GM19099 (cell line): ENCODE results near the gene SKOR1.

Experiments
- POLR2A ChIP-seq: IDR thresholded peaks from 3 replicates; pipeline ENCODE4 v1.6.1; 2011; ENCODE audit warnings: low read depth; ENCODE audit not compliant: insufficient read length; ENCODE audit errors: extremely low read depth

Gene SKOR1

DNA sequence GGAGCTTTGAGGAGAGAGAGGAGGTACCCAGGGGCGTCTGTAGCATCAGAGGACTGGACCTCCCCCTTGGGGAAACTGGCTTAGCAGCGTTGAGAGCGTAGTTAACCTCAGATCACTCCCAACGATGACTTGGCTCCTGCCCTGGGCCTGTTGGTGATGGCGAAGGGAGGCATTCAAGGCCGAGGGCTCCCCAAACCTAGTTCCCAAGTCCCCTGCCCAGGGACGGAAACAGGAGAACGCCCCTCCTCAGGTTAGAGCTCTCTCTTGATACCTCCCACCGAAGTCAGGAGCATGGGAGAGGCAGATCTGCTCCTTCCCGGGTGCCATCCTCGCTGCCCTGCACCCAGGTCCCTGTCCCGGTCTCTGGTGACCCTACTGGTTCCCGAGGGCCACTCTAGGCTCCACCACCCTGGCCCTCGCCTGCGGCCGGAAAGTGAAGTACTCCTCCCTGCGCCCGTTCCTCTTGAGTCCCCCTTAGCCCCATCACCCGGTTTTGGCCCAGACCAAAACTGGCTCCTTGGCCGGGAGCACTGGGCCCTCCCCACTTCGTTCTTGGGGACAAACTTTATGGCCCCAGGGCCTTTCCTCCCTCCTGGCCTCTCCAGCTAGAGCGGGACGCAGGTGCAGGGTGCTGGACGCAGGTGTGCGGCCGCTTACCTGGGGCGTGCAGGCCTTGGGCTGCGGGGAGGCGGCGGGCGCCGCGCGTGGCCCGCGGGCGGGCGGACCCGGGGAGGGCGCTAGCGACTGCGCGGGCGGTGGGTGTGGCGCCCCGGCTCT is 2.6 kb upstream of the SKOR1 start:
- TF ChIP-seq POLR2A, result no peak

DNA sequence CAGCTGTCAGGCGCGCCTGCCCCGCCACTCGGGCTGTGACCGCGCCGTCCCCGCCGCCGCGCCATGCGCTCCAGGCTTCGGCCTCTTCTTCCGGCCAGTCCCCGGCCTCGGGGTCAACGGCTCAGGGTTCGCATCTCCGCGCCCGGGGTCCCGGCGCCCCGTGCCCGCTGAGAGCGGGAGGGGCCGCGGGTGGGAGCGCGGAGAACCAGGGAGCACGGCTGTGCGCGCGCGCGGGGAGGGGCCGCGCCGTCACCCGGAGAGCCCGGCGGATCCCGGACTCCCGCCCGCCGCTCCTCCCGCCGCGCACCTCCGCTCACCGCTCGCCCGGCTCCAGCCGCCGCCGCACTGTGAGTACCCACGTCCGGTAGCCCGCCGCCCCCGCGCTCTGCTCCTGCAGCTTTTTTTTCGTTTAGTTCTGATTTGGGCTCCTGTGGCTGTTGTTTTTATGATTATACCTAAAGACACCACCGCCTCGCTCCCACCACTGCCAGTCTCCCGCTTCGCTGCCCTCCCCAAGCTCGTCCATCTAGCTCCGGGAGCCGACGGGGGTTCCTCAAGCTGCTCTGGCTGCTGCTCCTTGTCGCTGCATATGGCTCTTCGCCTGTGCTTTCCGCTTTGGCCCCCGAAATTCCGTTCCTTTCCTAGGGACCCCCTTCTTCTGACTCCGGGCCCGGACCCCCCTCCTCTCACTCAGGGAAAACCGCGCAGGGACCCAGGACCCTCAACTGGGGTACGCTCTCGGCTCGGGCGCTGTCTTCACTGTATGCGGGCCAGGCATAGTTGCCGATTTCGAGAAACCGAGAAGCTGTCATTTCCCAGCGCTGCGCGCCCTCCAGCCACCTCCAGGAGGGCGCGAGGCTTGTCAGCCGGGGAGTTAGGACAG is 1.8 kb upstream of the SKOR1 start:
- TF ChIP-seq POLR2A, result no peak

DNA sequence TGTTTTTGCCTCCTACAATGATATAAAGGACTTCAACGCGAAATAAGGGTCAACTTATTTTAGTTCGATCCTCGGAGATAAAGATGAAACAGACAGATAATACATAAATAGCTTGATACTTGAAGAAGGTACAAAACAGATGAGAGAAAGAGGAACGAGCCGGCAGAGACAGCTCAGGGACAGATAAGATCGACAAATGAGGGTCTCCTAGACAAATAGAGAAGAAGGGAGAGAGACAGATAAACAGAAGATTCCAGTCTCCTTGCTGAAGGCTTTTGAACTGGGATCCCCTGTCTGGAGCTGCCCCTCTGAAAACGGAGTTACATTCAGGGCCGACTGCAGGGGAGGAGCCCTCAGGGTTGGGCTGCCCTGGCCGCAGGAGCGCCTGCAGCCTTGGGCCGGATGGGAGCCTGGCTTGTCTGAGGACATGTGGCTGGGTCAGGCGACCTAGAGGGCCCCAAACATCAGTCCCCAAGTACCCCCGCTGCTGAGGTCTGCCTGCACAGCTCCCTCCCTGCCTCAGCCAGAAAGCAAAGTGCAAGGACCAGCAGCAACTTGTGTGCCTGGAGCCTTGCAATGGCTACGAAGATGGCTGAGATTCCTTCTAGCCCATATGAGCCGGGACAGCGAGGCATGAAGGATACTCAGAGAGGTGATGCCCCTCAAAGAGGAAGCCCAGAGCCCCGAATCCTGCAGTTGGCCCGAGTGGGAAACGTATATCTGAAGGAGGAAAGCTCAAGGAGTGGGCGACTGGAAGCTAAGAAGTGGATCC is 926 bp upstream of the SKOR1 start:
- TF ChIP-seq POLR2A, result no peak

DNA sequence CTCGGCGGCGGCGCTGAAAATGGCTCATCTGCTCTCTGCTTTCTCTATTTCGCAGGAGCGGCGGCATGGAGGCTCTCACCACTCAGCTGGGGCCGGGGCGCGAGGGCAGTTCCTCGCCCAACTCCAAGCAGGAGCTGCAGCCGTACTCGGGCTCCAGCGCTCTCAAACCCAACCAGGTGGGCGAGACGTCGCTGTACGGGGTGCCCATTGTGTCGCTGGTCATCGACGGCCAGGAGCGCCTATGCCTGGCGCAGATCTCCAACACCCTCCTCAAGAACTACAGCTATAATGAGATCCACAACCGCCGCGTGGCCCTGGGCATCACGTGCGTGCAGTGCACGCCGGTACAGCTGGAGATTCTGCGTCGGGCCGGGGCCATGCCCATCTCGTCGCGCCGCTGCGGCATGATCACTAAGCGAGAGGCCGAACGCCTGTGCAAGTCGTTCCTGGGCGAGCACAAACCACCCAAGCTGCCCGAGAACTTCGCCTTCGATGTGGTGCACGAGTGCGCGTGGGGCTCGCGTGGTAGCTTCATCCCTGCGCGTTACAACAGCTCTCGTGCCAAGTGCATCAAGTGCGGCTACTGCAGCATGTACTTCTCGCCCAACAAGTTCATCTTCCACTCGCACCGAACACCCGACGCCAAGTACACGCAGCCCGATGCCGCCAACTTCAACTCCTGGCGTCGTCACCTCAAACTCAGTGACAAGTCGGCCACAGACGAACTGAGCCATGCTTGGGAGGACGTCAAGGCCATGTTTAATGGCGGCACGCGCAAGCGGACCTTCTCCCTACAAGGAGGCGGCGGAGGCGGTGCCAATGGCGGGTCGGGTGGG is 790 bp downstream of the SKOR1 start:
- no peak for TF ChIP-seq POLR2A

DNA sequence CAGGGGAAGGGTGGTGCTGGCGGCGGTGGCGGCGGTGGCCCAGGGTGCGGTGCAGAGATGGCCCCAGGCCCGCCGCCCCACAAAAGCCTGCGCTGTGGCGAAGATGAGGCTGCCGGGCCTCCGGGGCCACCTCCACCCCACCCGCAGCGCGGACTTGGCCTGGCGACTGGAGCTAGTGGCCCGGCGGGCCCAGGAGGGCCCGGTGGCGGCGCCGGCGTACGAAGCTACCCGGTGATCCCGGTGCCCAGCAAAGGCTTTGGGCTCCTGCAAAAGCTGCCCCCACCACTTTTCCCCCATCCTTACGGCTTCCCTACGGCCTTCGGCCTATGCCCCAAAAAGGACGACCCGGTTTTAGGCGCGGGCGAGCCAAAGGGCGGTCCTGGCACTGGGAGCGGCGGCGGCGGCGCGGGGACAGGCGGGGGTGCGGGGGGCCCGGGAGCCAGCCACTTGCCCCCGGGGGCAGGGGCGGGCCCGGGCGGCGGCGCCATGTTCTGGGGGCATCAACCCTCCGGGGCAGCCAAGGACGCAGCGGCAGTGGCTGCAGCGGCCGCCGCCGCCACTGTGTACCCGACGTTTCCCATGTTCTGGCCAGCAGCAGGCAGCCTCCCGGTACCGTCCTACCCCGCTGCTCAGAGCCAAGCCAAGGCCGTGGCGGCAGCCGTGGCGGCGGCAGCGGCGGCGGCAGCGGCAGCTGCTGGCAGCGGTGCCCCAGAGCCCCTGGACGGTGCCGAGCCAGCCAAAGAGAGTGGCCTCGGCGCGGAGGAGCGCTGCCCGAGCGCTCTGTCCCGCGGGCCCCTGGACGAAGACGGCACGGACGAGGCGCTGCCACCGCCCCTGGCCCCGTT is 1.6 kb downstream of the SKOR1 start:
- no peak for TF ChIP-seq POLR2A

DNA sequence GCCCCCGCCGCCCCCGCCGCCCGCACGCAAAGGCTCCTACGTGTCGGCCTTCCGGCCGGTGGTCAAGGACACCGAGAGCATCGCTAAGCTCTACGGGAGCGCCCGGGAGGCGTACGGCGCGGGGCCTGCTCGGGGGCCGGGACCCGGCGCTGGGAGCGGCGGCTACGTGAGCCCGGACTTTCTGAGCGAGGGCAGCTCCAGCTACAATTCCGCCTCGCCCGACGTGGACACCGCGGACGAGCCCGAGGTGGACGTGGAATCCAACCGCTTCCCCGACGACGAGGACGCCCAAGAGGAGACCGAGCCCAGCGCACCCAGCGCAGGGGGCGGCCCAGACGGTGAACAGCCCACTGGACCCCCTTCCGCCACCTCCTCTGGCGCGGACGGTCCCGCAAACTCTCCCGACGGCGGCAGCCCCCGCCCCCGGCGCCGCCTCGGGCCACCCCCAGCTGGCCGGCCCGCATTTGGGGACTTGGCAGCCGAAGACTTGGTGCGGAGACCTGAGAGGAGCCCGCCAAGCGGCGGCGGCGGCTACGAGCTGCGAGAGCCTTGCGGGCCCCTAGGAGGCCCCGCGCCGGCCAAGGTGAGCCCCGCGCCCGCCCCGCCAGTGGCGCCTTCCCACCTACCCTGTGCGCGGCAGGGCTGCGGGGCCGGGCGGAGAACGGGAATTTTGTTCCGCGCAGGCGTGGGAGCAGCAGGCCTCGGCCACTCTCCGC is 2.4 kb downstream of the SKOR1 start:
- TF ChIP-seq POLR2A, result no peak

DNA sequence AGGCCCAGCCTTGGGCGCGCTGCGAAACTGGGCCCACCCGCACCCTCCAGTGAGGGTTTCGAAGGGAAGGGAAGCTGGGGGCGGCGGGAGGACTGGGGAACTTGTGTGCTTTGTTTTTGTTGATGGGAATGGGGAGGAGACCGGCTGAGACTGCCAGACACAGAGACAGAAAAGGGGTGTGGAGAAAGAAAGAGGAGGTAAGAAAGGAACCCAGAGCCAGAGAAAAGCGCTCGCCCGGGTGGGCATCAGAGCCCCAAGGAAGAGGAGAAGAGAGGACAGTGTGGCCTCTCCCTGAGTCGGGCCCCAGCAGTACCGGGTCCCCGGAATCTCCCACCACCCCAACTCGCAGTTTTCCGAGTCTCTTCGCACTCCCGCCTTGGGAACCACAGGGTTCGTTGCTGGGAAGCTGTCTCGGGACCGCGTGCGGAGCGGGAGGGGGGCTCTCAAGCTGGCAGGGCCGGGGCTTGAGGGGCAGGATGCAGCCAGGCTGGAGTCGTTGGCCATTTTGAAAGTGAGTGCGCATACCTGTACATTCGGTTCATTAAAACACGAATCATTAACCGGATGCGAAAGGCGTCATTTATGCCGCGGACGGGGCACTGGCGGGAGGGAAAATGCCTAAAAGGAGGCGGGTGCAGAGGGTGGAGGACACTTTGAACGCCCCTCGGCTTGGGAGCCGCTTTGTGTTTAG is 3.1 kb downstream of the SKOR1 start:
- no peak for TF ChIP-seq POLR2A

DNA sequence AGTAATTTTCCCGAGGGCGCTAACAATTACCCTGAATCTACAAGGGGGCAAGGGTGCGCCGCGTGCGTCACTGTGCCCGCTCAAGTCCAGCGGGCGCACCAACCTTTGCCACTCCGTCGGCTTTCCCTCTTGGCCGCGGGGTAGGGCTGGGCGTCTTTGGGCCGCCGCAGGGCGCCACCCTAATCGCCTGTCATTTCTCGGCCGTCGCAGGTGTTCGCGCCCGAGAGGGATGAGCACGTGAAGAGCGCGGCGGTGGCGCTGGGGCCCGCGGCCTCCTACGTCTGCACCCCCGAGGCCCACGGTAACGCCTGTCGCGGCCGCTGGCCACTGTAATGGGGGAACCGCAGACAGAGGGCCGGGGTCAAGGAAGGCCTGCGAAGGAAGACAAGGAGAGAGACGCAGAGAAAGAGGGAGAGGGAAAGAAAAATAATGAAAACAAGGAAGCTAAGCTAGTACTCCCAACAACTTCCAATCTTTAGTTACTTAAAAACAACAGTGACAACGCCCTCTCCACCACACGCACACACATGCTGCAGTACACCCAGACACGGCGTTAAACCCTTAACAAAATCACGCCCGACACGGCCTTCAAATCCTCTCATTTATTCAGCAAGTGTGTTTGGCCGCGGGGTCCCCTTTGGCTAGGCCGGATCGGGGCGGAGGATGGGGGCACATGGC is 3.8 kb downstream of the SKOR1 start:
- TF ChIP-seq POLR2A, result no peak

DNA sequence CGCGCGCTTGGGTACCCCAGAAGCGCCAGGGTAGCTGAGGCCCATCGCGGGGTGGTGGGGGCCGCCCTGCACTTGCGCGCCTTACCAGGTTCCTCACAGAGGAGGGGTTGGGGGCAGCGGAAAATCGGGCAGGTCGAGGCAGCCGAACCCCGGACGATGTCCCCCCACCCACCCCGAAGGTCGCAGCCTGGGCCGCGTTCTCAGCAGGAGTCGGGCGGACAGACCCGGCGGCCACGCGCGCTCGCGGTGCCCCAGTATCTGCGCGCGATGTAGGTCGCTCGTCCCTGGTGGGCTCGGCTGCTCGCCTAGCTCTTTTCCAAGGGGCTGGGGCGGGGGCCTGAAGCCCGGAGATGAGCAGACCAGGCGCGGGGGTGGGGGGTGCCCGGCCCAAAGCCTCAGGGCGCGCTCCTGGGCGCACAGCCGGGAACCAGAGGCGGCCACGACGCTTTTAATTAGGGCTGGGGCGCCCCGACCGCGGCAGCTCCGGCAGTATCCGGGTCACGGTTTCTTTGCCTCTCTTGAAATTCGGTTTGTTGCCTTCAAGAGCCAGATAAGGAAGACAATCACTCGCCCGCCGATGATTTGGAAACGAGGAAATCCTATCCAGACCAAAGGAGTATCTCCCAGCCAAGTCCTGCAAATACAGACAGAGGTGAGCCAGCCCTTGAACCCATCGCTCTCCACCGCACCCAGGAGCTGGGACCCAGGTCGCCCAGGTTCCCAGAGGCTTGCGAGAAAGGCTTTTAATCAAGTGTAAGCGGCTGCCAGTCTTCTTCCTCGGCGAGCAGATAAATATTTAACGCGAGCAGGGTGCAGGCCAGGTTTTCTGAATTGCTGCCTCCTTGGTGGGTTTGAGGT is 4.6 kb downstream of the SKOR1 start:
- no peak for TF ChIP-seq POLR2A

DNA sequence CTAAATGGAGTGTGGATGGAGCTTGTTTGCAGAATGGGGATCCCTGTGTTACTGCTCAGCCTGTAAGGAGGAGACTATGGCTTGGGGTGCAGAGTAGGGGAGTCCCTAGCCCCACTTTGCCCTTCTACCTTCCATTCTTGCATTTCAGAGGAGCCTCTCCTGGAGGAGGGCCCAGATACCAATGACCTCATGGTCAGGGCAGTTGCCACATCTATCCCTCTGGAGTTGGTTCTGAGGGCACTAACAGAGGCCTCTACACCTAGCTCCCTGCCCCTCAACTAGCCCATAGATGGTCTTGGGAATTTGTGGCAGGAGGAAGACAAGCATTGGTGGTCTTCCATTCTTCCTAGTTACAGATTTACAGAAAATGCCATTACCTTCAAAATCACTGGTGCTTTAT is 6.1 kb downstream of the SKOR1 start:
- TF ChIP-seq POLR2A, result no peak

DNA sequence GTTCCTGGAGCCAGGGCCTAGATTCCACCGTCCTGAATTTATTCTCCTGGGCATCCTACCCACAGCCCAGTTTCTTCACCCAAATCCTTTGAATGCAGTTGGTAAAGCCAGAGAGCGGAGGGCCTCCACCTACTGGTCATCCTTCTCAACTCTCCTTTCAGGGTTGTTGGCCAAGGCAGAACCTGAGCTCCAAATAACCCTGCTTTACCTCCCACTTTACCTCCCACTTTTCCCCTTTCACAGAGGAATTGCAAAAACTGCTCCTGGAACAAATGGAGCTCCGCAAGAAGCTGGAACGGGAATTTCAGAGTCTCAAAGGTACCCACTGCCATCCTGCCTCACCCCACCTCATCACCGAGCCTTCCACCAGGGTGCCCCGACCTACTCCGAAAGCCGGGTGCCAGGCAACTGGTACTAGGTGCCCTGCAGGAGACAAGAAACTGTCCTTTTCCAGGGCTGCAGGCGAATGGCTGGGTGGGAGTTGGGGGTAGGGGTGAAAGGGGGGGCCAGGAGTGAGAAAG is 6.8 kb downstream of the SKOR1 start:
- no peak for TF ChIP-seq POLR2A
